Occipital lobe (tissue), 2 donors: ENCODE results near the gene RAI1. TPM values are rescaled to one million over a fixed set of nuclear protein-coding genes. Genes with fewer than 3 reads are reported as not detected.
"Not testable (repeated sequence)": the region's sequence is repeated elsewhere in the genome, so short reads cannot be mapped to it uniquely, and the experiment has no call there.

Source experiments
- DNase-seq: peaks from one replicate; lab custom pipeline; 2025; lab: John Stamatoyannopoulos, UW
- total RNA-seq: library from RNA; depleted of rRNA; stranded (reverse); fragments of >200 nt; gene quantifications from one replicate; pipeline ENCODE4 v1.2.3, GENCODE V29; 2014

Gene RAI1
- total RNA-seq, 1 donor from 2014 or later = 14.3 TPM

DNA sequence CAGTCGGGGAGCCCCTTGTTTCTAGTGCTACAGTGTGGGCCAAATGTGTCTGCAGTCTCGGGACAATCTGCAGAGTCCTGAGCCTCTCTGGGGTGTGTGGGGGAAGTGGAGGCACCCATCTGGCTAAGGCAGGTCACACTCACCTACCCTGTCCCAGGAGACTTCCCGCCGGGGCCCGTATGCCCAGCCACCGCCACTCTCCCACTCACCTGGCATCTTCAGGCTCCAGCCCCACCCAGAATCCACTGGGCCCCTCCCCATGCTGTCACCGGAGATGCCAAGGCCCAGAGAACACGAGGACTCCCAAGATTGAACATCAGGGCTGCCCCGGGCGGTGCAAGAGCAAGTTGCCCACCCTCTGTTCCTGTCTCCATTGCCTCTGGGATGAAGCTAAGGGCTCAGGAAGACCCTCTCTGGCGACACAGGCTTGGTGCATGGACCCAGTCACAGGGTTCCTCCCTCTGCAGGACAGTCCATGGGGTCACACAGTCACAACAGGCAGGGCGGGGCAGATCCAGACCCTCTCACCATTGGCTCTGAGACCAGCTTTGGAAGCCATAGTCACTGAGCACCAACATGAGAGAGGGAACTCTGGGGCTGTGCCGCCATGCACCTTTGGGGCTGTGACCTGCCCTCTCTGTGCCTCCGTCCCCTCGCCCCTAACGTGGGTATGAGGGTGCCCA lies 117.5 kb downstream of the RAI1 start:
- no peak for DNase-seq

DNA sequence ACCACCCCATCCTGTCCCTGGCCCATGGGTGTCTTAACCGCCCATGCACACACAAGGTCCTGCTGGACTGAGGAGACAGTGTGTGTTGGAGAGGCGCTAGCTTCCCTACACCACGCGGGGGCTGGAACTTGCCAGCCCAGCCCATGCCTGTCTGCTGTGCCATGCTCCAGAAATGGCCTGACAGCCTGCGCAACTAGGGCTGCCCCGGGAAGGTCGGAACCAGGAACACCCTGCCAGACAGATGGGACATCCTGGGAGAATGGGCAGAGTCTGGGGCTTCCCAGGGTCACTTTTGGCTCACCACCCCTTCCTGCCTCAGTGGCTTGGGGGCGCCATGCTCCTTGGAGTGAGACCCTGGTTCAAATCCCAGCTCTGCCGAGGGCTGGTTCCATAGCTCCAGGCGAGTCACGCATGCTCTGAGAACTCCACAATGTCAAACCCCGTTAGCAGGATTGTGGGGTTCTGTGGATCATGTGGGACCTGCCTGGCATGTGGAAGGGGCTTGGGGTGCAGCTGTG lies 119.3 kb downstream of the RAI1 start:
- DNase-seq = no peak

DNA sequence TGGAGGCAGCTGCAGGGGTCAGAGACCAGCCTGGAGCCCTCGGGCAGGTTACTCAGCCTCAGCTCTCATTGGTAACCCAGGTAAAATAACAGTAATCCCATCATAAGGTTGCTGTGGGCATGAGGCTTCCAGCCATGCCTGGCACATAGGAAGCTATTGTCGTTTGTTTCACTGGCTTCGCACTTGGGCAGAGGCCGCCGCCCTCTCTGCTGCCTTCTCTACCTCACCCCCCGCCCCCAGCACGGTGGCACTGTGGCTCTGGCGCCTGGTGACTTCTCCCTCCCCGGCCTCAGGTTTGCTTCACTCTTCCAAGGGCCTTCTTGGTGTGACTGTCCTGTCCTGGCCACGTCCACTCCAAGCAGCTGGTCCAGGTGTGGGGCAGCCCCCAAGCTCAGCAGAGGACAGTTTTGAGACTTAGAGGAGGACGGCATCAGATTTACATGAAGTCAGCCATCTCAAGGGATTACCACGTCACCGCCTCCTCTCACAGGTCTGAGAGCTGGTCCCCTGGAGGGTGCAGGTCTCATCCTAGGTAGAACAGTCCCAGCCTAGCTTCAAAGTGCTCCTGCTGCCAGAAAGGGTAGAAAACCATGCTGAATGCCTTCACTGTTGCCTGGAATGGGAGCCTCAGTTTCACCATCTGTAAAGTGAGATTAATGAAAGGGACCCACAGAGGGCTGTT lies 120.7 kb downstream of the RAI1 start:
- DNase-seq = no peak

GRCh38 chr17:17804007-17804406 lies 122.7 kb downstream of the RAI1 start:
- no peak for DNase-seq

DNA sequence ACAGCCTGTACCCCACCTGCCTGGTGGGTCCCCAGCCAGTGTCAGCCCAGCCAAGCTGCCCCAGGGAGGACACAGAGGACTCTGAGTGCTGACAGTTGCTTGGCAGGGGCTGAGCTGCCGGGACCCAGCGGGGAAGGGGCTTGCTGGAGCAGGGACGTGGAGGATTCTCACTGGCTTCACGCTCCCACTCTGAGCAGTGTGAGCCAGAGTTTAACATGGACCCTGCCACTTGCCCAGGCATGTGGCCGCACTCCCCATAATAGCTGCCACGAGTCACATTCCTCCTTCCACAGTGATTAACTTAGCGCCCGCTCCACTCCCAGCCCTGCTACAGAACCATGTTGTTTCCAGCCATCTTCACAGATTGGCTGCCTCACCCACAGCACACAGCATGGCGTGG lies 124.3 kb downstream of the RAI1 start:
- DNase-seq = no peak

GRCh38 chr17:17806035-17806434 lies 124.8 kb downstream of the RAI1 start:
- DNase-seq = no peak

DNA sequence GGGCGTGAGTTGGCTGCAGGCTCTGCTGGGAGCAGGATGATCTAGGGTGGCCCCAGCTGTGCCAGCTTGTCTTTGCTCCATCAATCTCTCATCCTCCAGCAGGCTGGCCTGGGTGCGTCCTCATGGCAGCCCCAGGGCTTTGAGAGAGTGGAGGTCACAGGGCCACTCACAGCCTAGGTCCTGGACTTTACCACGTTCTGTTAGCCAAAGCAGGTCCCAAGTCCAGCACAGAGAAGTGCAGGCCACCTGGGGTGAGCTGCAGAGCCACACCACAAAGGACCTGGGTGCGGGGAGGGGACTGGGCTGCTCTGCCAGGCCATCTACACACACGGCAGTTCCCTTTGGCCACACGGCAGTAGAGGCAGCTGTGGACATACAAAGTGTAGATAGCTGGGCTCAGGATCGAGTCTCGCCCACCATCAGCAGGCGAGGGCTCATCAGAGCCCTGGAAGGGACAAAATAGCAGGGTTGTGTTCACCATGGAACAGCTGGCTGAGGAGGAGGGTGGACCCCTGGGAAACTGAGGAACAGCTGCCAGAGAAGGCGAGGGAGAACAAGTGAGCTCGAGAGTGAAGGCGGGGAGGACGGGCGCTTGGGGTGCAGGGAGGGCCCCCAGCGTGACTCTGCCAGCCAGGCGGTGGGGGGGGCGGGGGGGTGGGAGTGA lies 125.5 kb downstream of the RAI1 start:
- no peak for DNase-seq

- DNase-seq = no peak
These were observed 126.2 kb downstream of the RAI1 start for GRCh38 chr17:17807440-17807839.

DNA sequence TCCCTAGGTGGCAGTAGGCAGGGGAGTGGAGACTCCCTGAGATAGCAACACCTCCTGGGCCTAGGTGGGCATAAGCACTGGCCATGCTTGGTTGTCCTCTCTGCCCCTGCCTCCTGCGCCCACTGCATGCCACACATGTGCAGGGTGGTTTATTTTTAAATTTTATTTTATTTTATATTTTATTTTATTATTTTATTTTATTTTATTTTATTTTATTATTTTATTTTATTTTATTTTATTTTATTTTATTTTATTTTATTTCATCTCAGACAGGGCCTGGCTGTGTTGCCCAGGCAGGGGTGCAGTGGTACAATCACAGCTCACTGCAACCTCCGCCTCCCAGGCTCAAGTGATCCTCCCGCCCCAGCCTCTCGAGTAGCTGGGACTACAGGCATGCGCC lies 126.9 kb downstream of the RAI1 start:
- DNase-seq = not testable (repeated sequence)

- no peak for DNase-seq
These were observed 127.6 kb downstream of the RAI1 start for GRCh38 chr17:17808706-17809432.

DNA sequence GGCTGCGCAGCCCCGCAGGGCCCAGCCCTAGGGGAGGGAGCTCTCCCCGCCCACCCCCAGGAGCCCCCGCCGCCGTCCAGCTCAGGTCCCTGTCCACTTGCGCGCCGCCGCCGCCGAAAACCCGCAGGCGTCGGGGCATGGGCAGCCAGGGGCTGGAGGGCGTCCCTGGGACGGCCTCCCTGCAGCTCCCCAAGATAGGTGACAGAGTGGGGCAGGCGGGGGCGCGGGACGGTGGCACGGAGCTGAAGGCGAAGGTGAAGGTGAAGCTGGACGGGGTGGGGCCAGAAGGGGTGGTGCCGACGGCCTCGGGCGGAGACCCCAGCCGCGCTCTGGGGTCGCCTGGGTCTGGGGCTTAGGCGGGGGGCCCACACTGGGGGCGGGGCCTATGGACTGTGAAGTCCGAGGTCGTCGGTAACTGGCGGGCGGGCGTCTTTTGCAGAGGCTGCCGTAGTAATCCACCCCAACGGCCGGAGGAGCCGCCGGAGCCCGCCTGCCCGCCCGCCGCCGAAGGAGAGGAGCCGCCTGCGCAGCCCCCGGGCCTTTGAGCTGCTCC lies 128.3 kb downstream of the RAI1 start:
- no peak for DNase-seq

GRCh38 chr17:17810084-17810894 lies 129.0 kb downstream of the RAI1 start:
- DNase-seq = no peak

DNA sequence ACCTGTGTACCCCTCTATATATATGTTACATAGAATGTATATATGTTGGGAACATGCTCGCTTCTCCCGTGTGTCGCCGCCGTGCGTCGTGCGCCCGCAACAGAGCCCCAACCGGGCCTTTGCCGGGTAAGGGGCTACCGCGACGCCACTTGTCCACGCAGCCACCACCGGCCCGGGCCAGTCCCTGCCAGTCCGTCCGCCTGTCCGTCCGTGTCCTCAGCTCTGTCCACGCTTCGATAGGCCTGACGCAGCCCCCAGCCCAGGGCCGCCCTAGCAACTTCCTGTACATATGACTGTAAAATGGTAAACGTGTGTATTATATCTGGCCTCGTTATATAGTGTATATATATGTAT lies 129.6 kb downstream of the RAI1 start:
- DNase-seq = no peak

GRCh38 chr17:17811381-17812210 lies 130.3 kb downstream of the RAI1 start:
- no peak for DNase-seq

DNA sequence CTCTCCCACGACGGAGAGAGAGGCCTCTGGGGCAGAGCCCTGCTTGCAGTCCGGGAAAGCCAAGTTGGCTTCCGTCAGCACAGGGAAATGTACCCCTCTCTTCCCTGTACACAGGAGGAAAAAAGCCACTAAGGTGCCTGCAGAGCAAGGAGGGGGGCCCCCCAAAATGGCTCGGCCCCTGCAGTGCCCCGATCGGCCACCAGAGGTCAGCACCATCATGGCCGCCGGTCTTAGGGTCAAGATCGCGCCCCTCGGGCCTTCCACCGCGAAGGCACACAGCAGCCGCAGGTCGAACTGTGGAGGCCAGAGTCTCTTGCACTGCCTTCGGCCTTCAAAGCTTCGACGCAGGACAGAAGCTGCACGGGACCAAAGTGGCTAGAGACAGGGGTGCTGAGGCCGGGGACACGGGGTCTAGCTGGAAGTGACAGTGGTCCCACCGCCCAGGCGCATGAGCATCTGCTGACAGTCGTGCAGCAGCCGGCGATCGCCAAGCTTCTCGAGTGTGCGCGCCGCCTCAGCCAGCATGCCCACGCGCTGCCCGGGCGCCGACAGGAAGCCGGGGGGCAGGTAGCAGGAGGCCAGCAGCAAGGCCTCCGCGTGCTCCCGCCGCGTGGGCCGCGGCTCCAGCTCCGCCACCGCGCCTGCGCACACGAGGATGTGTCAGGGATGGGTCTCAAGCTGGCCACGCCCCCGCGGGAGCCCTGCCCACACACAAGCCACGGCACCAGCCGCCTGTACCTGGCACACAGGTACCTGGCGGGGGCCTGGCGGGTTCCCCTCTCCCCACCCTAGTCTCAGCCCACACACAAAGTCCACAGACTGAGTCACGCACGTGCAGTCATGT lies 131.2 kb downstream of the RAI1 start:
- peak; percentile 47 for DNase-seq

DNA sequence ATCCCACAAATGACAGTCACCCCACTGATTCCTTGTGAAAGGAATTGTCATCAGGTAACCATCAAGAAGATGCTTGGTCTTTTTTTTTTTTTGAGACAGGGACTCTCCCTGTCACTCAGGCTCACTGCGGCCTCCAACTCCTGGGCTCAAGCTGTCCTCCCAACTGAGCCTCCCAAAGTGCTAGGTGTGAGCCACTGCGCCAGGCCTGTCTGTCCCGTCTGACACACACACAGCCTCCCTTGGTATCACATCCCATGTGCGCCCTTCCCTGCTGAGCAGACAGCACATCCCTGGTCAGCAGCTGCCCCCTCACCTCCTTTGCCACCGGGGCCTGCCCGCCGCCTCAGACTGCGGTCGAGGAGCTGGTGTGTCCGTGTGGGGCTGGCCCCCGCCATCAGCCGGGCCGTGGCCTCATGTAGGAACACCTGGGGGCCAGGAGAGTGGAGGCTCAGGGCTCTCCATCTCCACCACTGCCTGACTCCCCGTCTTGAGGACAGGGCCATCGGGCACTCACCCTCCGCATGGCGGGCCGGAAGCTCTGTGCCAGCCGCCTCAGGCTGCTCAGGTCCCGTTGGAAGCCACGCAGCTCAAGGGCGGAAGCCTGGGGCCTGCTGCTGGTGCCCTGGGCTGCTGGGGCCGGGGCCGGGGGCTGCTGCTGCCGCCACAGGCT lies 131.9 kb downstream of the RAI1 start:
- DNase-seq = no peak

DNA sequence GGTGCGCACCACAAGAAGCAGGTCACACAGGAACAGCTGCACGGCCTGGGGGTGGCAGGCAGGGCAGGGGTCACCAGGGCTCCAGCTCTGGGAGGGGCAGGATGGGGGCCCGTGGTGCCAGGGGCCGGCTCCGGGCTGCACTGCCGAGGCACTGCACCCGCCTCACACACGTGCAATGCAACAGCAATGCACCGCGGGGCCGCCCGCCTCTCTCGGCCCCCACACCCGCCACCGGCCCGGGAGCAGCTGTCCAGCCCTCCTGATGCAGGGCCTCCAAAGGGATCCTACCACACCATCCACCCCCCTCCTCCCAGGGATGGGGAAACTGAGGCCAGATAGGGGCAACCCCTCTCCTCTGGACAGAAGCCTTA lies 132.5 kb downstream of the RAI1 start:
- no peak for DNase-seq
